Measurements from ENCODE around the gene ATF6B.

- TF ChIP-seq CTCF (IDR thresholded peaks at IDR 0.05), result no peak
- no peak for TF ChIP-seq POLR2A (IDR thresholded peaks at IDR 0.05)
- TF ChIP-seq EP300 (IDR thresholded peaks at IDR 0.05), result no peak
- TF ChIP-seq POLR2AphosphoS5 (IDR thresholded peaks at IDR 0.05), result no peak
These were observed 43.3 kb downstream of the ATF6B start for GRCh38 chr6:32084780-32085179.

Data from stomach (tissue), 4 donors.